Right atrium auricular region (tissue), 2 donors: ENCODE results near the gene POLRMT. TPM values are rescaled to one million over a fixed set of nuclear protein-coding genes. Genes with fewer than 3 reads are reported as not detected.

Experiments
- DNase-seq: peaks from one replicate; pipeline ENCODE4 v3.0.0-alpha.2; 2019; ENCODE audit warnings: low spot score
- H3K27ac ChIP-seq, 2 donors: fragments of 200-600 bp; sonication (generic); 1 replicate in 1 of 2; 2 replicates in 1 of 2; pipeline ENCODE4 v1.5.1; 2016 to 2019
- H3K27me3 ChIP-seq, 2 donors: fragments of 200-600 bp; sonication (generic); one replicate each; pipeline versions ENCODE4 v1.5.1 to v1.6.0; 2017 to 2019
- H3K36me3 ChIP-seq: fragments of 200-600 bp; sonication (generic); one replicate; pipeline ENCODE4 v1.5.1; 2016
- H3K4me1 ChIP-seq, 2 donors: fragments of 200-600 bp; sonication (generic); one replicate each; pipeline versions ENCODE4 v1.5.1 to v1.6.0; 2017 to 2019
- H3K4me3 ChIP-seq, 2 donors: fragments of 200-600 bp; sonication (generic); 1 replicate in 1 of 2; 2 replicates in 1 of 2; pipeline ENCODE4 v1.5.1; 2017 to 2019; ENCODE audit warnings: mild to moderate bottlenecking in 1 of 2, moderate library complexity in 1 of 2
- H3K9me3 ChIP-seq, 2 donors: fragments of 200-600 bp; sonication (generic); one replicate each; pipeline ENCODE4 v1.5.1; 2019
- CTCF ChIP-seq, 2 donors: fragments of 200-600 bp; sonication (generic); IDR thresholded peaks; one replicate each; pipeline ENCODE4 v1.5.1; 2019; ENCODE audit warnings: antibody characterized with exemption in 2 of 2
- total RNA-seq, 2 donors: library from RNA; depleted of rRNA; stranded (reverse); fragments of >200 nt; gene quantifications; one replicate each; pipeline ENCODE4 v1.1.0, GENCODE V29; 2016

POLRMT gene
- total RNA-seq, 2 donors from 2014 or later = 24.5 to 30.4 TPM

DNA sequence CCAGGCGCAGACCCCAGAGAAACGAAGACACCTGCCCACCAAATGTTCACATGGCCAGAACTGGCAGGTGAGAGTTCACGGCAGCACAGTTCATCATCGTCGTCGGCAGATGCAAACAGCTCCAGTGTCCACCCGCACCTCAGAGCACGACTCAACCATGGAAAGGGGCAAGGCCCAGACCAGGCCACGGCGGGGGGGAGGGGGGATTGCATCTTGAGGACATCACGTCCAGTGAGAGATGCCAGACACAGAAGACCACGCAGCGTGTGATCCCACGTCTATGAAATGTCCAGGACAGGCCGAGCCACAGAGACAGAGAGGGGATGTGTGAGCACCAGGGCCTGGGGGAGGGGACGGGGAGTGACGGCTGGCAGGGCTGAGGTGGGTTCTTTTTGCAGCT lies 22.4 kb upstream of the POLRMT start:
- peaks cover 28% of the 10 kb centered on the region for H3K36me3 ChIP-seq
- TF ChIP-seq CTCF (IDR thresholded peaks at IDR 0.05) = no peak
- H3K4me1 ChIP-seq = peaks cover 0 to 51% of the 10 kb centered on the region in 2 donors

GRCh38 chr19:653425-653824 lies 20.1 kb upstream of the POLRMT start:
- Histone ChIP-seq H3K27me3 (no peaks in the 10 kb centered on the region), H3K4me1 (peaks cover 0 to 28% of the 10 kb centered on the region in 2 donors), H3K4me3 (no peak overlapping the region), H3K36me3 (peaks cover 42% of the 10 kb centered on the region), H3K27ac (no peak overlapping the region), H3K9me3 (no peaks in the 10 kb centered on the region)
- no peak for DNase-seq
- no peak for TF ChIP-seq CTCF (IDR thresholded peaks at IDR 0.05)

More for the DNA sequence above, 22.4 kb upstream of the POLRMT start:
- DNase-seq = no peak
- Histone ChIP-seq H3K27me3 (no peaks in the 10 kb centered on the region), H3K4me3 (no peak overlapping the region), H3K9me3 (no peaks in the 10 kb centered on the region), H3K27ac (no peak overlapping the region)

GRCh38 chr19:652467-653389 lies 19.4 kb upstream of the POLRMT start:
- H3K36me3 ChIP-seq = peaks cover 49% of the 10 kb centered on the region

DNA sequence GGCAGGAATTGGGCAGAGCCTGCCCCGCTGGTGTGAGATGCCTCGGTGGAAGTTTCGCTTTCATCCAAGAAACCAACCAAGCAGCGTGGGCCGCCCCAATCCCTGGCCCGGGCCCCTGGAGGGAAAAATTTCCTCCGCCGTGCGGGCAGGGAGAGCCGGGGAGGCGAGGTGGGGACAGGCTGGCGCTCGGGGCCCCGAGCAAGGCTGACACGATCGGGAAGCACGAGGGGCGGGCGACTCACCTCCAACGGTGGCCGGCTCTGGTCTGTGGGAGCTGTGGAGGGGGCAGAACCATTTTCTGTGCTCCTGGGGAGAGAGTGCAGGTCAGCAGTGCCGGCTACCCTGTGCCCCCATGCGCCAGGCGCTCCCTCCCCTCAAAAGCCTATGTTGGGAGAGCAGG lies 18.7 kb upstream of the POLRMT start:
- no peaks in the 10 kb centered on the region for H3K27me3 ChIP-seq
- H3K4me3 ChIP-seq = no peak overlapping the region
- H3K9me3 ChIP-seq = no peaks in the 10 kb centered on the region
- peaks cover 57% of the 10 kb centered on the region for H3K36me3 ChIP-seq
- no peak for TF ChIP-seq CTCF (IDR thresholded peaks at IDR 0.05)
- no peak overlapping the region for H3K27ac ChIP-seq
- H3K4me1 ChIP-seq = peaks cover 0 to 14% of the 10 kb centered on the region in 2 donors
- no peak for DNase-seq

More at GRCh38 chr19:652467-653389, 19.4 kb upstream of the POLRMT start:
- Histone ChIP-seq H3K9me3 (no peaks in the 10 kb centered on the region), H3K27ac (no peak overlapping the region), H3K4me3 (no peak overlapping the region), H3K27me3 (no peaks in the 10 kb centered on the region), H3K4me1 (peaks cover 0 to 21% of the 10 kb centered on the region in 2 donors)
- TF ChIP-seq CTCF (IDR thresholded peaks at IDR 0.05) = no peak
- no peak for DNase-seq

GRCh38 chr19:651114-651818 lies 17.9 kb upstream of the POLRMT start:
- Histone ChIP-seq H3K4me1 (peaks cover 0 to 7% of the 10 kb centered on the region in 2 donors), H3K36me3 (peaks cover 64% of the 10 kb centered on the region), H3K4me3 (no peak overlapping the region), H3K27ac (no peak overlapping the region), H3K9me3 (no peaks in the 10 kb centered on the region), H3K27me3 (no peaks in the 10 kb centered on the region)
- DNase-seq = no peak
- no peak for TF ChIP-seq CTCF (IDR thresholded peaks at IDR 0.05)
